CD1c-positive myeloid dendritic cell (primary cell): Measurements from ENCODE around the gene CRYZL1.
A peak's percentile ranks its signal among the peaks of the same experiment; 100 is the strongest.

Experiments used
- DNase-seq: peaks from one replicate; pipeline ENCODE4 v3.0.0-alpha.2; 2016; ENCODE audit errors: extremely low spot score

Gene CRYZL1

GRCh38 chr21:33661146-33661545, 19.6 kb upstream of the CRYZL1 start:
- no peak for DNase-seq

- no peak for DNase-seq
These were observed 18.9 kb upstream of the CRYZL1 start for GRCh38 chr21:33660406-33660805.

- no peak for DNase-seq
These were observed 18.0 kb upstream of the CRYZL1 start for GRCh38 chr21:33659568-33659949.

- DNase-seq, result no peak
These were observed 17.5 kb upstream of the CRYZL1 start for GRCh38 chr21:33658919-33659567.

GRCh38 chr21:33657124-33657820, 15.7 kb upstream of the CRYZL1 start:
- peak; percentile 72 for DNase-seq

GRCh38 chr21:33655588-33656221, 14.2 kb upstream of the CRYZL1 start:
- DNase-seq, result no peak

- no peak for DNase-seq
These were observed 12.9 kb upstream of the CRYZL1 start for GRCh38 chr21:33654412-33654811.

GRCh38 chr21:33651965-33652680, 10.6 kb upstream of the CRYZL1 start:
- no peak for DNase-seq

GRCh38 chr21:33650929-33651509, 9.5 kb upstream of the CRYZL1 start:
- no peak for DNase-seq

GRCh38 chr21:33650230-33650629, 8.7 kb upstream of the CRYZL1 start:
- DNase-seq, result no peak

GRCh38 chr21:33648555-33648954, 7.0 kb upstream of the CRYZL1 start:
- no peak for DNase-seq

- DNase-seq, result no peak
These were observed 6.0 kb upstream of the CRYZL1 start for GRCh38 chr21:33647587-33647986.

- DNase-seq, result peak; percentile 15
These were observed 4.2 kb upstream of the CRYZL1 start for GRCh38 chr21:33645730-33646129.

GRCh38 chr21:33644383-33645074, 3.0 kb upstream of the CRYZL1 start:
- peak; percentile 68 for DNase-seq

- no peak for DNase-seq
These were observed 2.2 kb upstream of the CRYZL1 start for GRCh38 chr21:33643658-33644311.

GRCh38 chr21:33642896-33643657, 1.5 kb upstream of the CRYZL1 start:
- peak; percentile 35 for DNase-seq

- peak; percentile 99 for DNase-seq
These were observed 720 bp upstream of the CRYZL1 start, which contains the start of gene ITSN1 for GRCh38 chr21:33642027-33642895. ITSN1 (plus strand) TSS chr21:33642501; CDS start chr21:33718829, 76,328 bp downstream.

- DNase-seq, result no peak
These were observed 717 bp downstream of the CRYZL1 start for GRCh38 chr21:33640697-33641351.

- no peak for DNase-seq
These were observed 7.3 kb downstream of the CRYZL1 start for GRCh38 chr21:33634254-33634653.
